H1 (cell line): ENCODE results near the gene CFDP1.

ENCODE experiments used
- KDM1A ChIP-seq: fragments of 200-600, 300-600 bp; sonication (generic); IDR thresholded peaks from 2 replicates; pipeline ENCODE4 v1.7.1; 2016; ENCODE audit warnings: mild to moderate bottlenecking, low read length, borderline replicate concordance
- KDM5A ChIP-seq: fragments of 200-600 bp; IDR thresholded peaks from 2 replicates; pipeline ENCODE4 v1.7.1; 2012; ENCODE audit warnings: mild to moderate bottlenecking, low read length, inconsistent platforms, mixed read lengths
- POLR2AphosphoS5 ChIP-seq: IDR thresholded peaks from 2 replicates; pipeline ENCODE4 v1.6.1; 2011; ENCODE audit warnings: low read depth, low read length
- SP1 ChIP-seq: IDR thresholded peaks from 2 replicates; pipeline ENCODE4 v1.6.1; 2011; ENCODE audit warnings: low read depth, low read length
- TF ChIP-seq, protein P1 (sequence below): IDR thresholded peaks from 2 replicates; pipeline ENCODE4 v1.6.1; 2011; ENCODE audit warnings: low read length, improper control_type of control experiment
- TF ChIP-seq, protein P2 (sequence below), 3 experiments: IDR thresholded peaks; 1 replicate in 2 of 3; 2 replicates in 1 of 3; pipeline versions ENCODE4 v1.5.1 to v1.6.1; 2011; ENCODE audit warnings: low read length in 3 of 3, mild to moderate bottlenecking in 3 of 3, inconsistent platforms in 2 of 3, low read depth in 1 of 3, moderate library complexity in 1 of 3; ENCODE audit not compliant: insufficient read depth in 1 of 3; ENCODE audit errors: control extremely low read depth in 1 of 3

GRCh38 chr16:75247249-75247648 lies 186.1 kb downstream of the CFDP1 start:
- TF ChIP-seq SP1 (no peak), POLR2AphosphoS5 (no peak), KDM1A (no peak), KDM5A (no peak)
- TF ChIP-seq, protein P1, sequence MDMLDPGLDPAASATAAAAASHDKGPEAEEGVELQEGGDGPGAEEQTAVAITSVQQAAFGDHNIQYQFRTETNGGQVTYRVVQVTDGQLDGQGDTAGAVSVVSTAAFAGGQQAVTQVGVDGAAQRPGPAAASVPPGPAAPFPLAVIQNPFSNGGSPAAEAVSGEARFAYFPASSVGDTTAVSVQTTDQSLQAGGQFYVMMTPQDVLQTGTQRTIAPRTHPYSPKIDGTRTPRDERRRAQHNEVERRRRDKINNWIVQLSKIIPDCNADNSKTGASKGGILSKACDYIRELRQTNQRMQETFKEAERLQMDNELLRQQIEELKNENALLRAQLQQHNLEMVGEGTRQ: no peak
- TF ChIP-seq, protein P2, sequence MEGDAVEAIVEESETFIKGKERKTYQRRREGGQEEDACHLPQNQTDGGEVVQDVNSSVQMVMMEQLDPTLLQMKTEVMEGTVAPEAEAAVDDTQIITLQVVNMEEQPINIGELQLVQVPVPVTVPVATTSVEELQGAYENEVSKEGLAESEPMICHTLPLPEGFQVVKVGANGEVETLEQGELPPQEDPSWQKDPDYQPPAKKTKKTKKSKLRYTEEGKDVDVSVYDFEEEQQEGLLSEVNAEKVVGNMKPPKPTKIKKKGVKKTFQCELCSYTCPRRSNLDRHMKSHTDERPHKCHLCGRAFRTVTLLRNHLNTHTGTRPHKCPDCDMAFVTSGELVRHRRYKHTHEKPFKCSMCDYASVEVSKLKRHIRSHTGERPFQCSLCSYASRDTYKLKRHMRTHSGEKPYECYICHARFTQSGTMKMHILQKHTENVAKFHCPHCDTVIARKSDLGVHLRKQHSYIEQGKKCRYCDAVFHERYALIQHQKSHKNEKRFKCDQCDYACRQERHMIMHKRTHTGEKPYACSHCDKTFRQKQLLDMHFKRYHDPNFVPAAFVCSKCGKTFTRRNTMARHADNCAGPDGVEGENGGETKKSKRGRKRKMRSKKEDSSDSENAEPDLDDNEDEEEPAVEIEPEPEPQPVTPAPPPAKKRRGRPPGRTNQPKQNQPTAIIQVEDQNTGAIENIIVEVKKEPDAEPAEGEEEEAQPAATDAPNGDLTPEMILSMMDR (IDR thresholded peaks at IDR 0.05; ENCODE audit: control extremely low read depth in 1 of 3, insufficient read depth in 1 of 3, low read depth in 1 of 3, low read length in 3 of 3): no peak
